HepG2 (cell line): ENCODE data around the gene YPEL4. TPM values are rescaled to one million over a fixed set of nuclear protein-coding genes. Genes with fewer than 3 reads are reported as not detected.

Source experiments
- ATAD3A ChIP-seq: sonication (generic); formaldehyde crosslinking; IDR thresholded peaks from 2 replicates; pipeline ENCODE4 v1.4.0; 2020; ENCODE audit warnings: missing genetic modification reagents
- ATF2 ChIP-seq: sonication (generic); formaldehyde crosslinking; IDR thresholded peaks from 2 replicates; pipeline ENCODE4 v1.4.0; 2020; ENCODE audit warnings: missing genetic modification reagents
- ATF6 ChIP-seq: sonication (generic); formaldehyde crosslinking; conservative IDR thresholded peaks from 2 replicates; pipeline ENCODE4 v1.4.0; 2020; ENCODE audit warnings: missing genetic modification reagents
- ATRX ChIP-seq: sonication (generic); formaldehyde crosslinking; IDR thresholded peaks from 2 replicates; pipeline ENCODE4 v1.4.0; 2020; ENCODE audit warnings: missing genetic modification reagents, borderline replicate concordance
- CEBPG ChIP-seq: IDR thresholded peaks from 2 replicates; pipeline ENCODE4 v1.6.1; 2016
- FOSL2 ChIP-seq: sonication (generic); formaldehyde crosslinking; IDR thresholded peaks from 2 replicates; pipeline ENCODE4 v1.4.0; 2020; ENCODE audit warnings: missing genetic modification reagents
- GABPA ChIP-seq, 2 experiments: IDR thresholded peaks; 2 replicates each; pipeline ENCODE4 v1.6.1; 2011 to 2016; ENCODE audit warnings: low read depth in 2 of 2, low read length in 1 of 2, missing biosample characterization in 1 of 2, missing genetic modification characterization in 1 of 2
- HNF4G ChIP-seq, 2 experiments: sonication (generic) in 1 of 2; formaldehyde crosslinking in 1 of 2; IDR thresholded peaks; 2 replicates each; pipeline versions ENCODE4 v1.4.0 to v1.6.1; 2011 to 2020; ENCODE audit warnings: borderline replicate concordance in 2 of 2, low read depth in 2 of 2, mild to moderate bottlenecking in 2 of 2, low read length in 1 of 2, missing genetic modification reagents in 1 of 2, moderate library complexity in 1 of 2
- HNRNPLL ChIP-seq: fragments of 200-400 bp; formaldehyde crosslinking; IDR thresholded peaks from 2 replicates; pipeline ENCODE4 v1.6.1; 2017; ENCODE audit warnings: mild to moderate bottlenecking, low read depth, low read length; ENCODE audit not compliant: poor library complexity, severe bottlenecking
- IKZF4 ChIP-seq: sonication (generic); formaldehyde crosslinking; IDR thresholded peaks from 2 replicates; pipeline ENCODE4 v1.5.1; 2020; ENCODE audit warnings: borderline replicate concordance, mild to moderate bottlenecking, low read depth, missing genetic modification reagents; ENCODE audit errors: not compliant biosample characterization
- IRX3 ChIP-seq: sonication (generic); formaldehyde crosslinking; IDR thresholded peaks from 2 replicates; pipeline ENCODE4 v1.8.1; 2023; ENCODE audit warnings: mild to moderate bottlenecking, low read depth, missing genetic modification reagents, borderline replicate concordance
- MEF2D ChIP-seq: sonication (generic); formaldehyde crosslinking; IDR thresholded peaks from 2 replicates; pipeline ENCODE4 v1.5.1; 2020; ENCODE audit warnings: mild to moderate bottlenecking, missing genetic modification reagents
- MEIS1 ChIP-seq: sonication (generic); formaldehyde crosslinking; IDR thresholded peaks from 2 replicates; pipeline ENCODE4 v1.9.0; 2021; ENCODE audit warnings: mild to moderate bottlenecking, missing genetic modification reagents, moderate library complexity, borderline replicate concordance
- MIXL1 ChIP-seq: IDR thresholded peaks from 2 replicates; pipeline ENCODE4 v1.6.1; 2016
- NR3C1 ChIP-seq: sonication (generic); formaldehyde crosslinking; IDR thresholded peaks from 2 replicates; pipeline ENCODE4 v1.4.0; 2020; ENCODE audit warnings: missing genetic modification reagents
- POLR2AphosphoS2 ChIP-seq: IDR thresholded peaks from 2 replicates; pipeline ENCODE4 v1.6.1; 2011; ENCODE audit warnings: low read depth, low read length, improper control_type of control experiment
- RAD51 ChIP-seq: fragments of 450-650 bp; IDR thresholded peaks from 2 replicates; pipeline ENCODE4 v1.6.1; 2016; ENCODE audit warnings: borderline replicate concordance
- SIX1 ChIP-seq: sonication (generic); formaldehyde crosslinking; IDR thresholded peaks from 2 replicates; pipeline ENCODE4 v1.4.0; 2020; ENCODE audit warnings: missing genetic modification reagents, borderline replicate concordance
- TBX2 ChIP-seq: sonication (generic); formaldehyde crosslinking; IDR thresholded peaks from 2 replicates; pipeline ENCODE4 v1.5.0; 2020; ENCODE audit warnings: missing genetic modification reagents, mild to moderate bottlenecking, borderline replicate concordance
- ZBTB7A ChIP-seq: sonication (generic); formaldehyde crosslinking; IDR thresholded peaks from 2 replicates; pipeline ENCODE4 v1.8.0; 2022; ENCODE audit warnings: mild to moderate bottlenecking, missing genetic modification reagents
- ZNF24 ChIP-seq: fragments of 450-650 bp; IDR thresholded peaks from 2 replicates; pipeline ENCODE4 v1.6.1; 2017; ENCODE audit warnings: antibody characterized with exemption, mild to moderate bottlenecking
- ZNF276 ChIP-seq: sonication (generic); formaldehyde crosslinking; IDR thresholded peaks from 2 replicates; pipeline ENCODE4 v1.4.0; 2020; ENCODE audit warnings: mild to moderate bottlenecking, low read depth, missing genetic modification reagents
- ZNF350 ChIP-seq: sonication (generic); formaldehyde crosslinking; IDR thresholded peaks from 2 replicates; pipeline ENCODE4 v1.4.0; 2020; ENCODE audit warnings: mild to moderate bottlenecking, low read depth, missing genetic modification reagents, borderline replicate concordance
- ZNF382 ChIP-seq: sonication (generic); formaldehyde crosslinking; IDR thresholded peaks from 2 replicates; pipeline ENCODE4 v1.5.0; 2020; ENCODE audit warnings: missing genetic modification reagents, mild to moderate bottlenecking, borderline replicate concordance
- ZNF746 ChIP-seq: sonication (generic); formaldehyde crosslinking; IDR thresholded peaks from 2 replicates; pipeline ENCODE4 v1.8.0; 2022; ENCODE audit warnings: mild to moderate bottlenecking, missing genetic modification reagents
- polyA plus RNA-seq, 8 experiments: library from polyadenylated mRNA; depleted of rRNA in 3 of 8; stranded (reverse) in 7 of 8; unstranded in 1 of 8; fragments of >200 nt; fragmentation: Illumina TruSeq in 4 of 8; extraction: Trizol in 4 of 8; gene quantifications; 2 replicates each; pipeline versions ENCODE4 v1.2.1 to v1.2.3, GENCODE V29; 2011 to 2016; ENCODE audit warnings: low read depth in 4 of 8, missing spikeins in 1 of 8, mixed read lengths in 1 of 8; ENCODE audit not compliant: insufficient read depth in 1 of 8
- total RNA-seq, 5 experiments: library from RNA; depleted of rRNA; stranded (reverse); fragments of >200 nt; fragmentation: Illumina TruSeq; extraction: Trizol; gene quantifications; 2 replicates each; pipeline ENCODE4 v1.2.3, GENCODE V29; 2016; ENCODE audit warnings: low read depth in 1 of 5

YPEL4 gene
- total and polyA plus RNA-seq, 2 of the 13 experiments (the other 11 are each of a cell fraction or from before 2014, with no cell fraction given) = 0.04 TPM; not detected in 1

DNA sequence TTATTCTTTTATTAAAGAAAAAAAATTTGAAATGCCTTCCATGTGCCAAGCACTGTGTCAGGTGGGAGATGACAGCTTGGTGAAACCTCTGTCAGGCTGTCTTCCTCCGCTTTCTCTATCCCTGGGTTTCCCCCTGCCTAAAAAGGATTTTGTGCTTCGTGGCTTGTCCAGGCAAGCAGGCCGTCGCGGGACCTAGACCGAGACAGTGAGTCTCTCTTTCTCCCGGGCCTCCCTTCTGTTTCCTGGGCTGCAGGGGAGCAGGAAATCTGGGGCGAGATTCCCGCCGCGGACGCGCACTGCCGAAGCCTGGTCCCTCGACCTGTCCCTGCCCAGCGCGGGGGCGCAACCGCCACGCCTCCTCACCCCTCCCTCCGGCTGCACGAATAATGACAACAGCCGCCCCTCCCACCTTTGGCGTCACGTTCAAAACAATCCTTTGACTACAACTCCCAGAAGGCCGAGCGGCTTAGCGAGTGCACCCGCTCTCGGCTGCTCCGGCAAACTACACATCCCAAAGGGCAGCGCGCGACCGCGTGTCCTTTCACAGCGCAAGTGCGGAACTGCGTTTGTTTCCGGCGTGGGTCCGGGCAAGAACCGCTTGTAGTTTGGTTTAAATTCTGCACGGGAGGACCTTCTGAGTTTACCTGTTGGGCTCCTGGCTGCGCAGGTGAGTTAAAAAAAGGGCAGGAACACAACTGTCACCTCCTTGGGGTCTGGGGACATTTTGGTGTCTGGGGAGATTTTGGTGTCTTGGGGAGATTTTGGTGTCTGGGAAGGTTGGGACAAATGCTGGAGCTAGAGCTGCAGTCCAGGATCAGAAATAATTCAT is 7.7 kb upstream of the YPEL4 start, which contains the start of gene CLP1 (continued):
- no peak for TF ChIP-seq HNF4G (IDR thresholded peaks at IDR 0.05; ENCODE audit: borderline replicate concordance, low read depth, low read length)
- peak; percentile 22; the same call in 1 of the 2 replicates for TF ChIP-seq HNF4G (CRISPR knock-in tag; IDR thresholded peaks at IDR 0.05; ENCODE audit: borderline replicate concordance, low read depth)
- TF ChIP-seq GABPA (IDR thresholded peaks at IDR 0.05; ENCODE audit: low read depth, low read length) = peak; percentile 77
- peak; percentile 97 for TF ChIP-seq GABPA (CRISPR knock-in tag; IDR thresholded peaks at IDR 0.05; ENCODE audit: low read depth)
- no peak for TF ChIP-seq ZBTB7A
- TF ChIP-seq ATRX = no peak
- no peak; the same call in 1 of the 2 replicates for TF ChIP-seq IRX3
- TF ChIP-seq RAD51 = no peak
- TF ChIP-seq ATF2 = peak; percentile 67; the same call in 1 of the 2 replicates
- TF ChIP-seq ZNF350 (CRISPR knock-in tag) = peak; percentile 97
- TF ChIP-seq HNRNPLL = peak; percentile 53
- no peak for TF ChIP-seq NR3C1 (CRISPR knock-in tag)
- no peak for TF ChIP-seq ATF6 (CRISPR knock-in tag)
- TF ChIP-seq MIXL1 = peak; percentile 66
- no peak for TF ChIP-seq POLR2AphosphoS2
- TF ChIP-seq ZNF382 (CRISPR knock-in tag) = no peak
- TF ChIP-seq CEBPG (CRISPR knock-in tag) = peak; percentile 57
- no peak for TF ChIP-seq ATAD3A (CRISPR knock-in tag)
- peak; percentile 47 for TF ChIP-seq FOSL2 (CRISPR knock-in tag)
- no peak for TF ChIP-seq ZNF746
- TF ChIP-seq IKZF4 = peak; percentile 37
- TF ChIP-seq ZNF276 (CRISPR knock-in tag) = no peak
- no peak for TF ChIP-seq SIX1
- peak; percentile 81 for TF ChIP-seq MEF2D (CRISPR knock-in tag)
- TF ChIP-seq ZNF24 = no peak
- peak; percentile 30; the same call in 1 of the 2 replicates for TF ChIP-seq MEIS1 (CRISPR knock-in tag)
- TF ChIP-seq TBX2 (CRISPR knock-in tag) = peak; percentile 85
